ENCODE results near the gene LIMK1.
A peak's percentile ranks its signal among the peaks of the same experiment; 100 is the strongest.

Gene LIMK1

DNA sequence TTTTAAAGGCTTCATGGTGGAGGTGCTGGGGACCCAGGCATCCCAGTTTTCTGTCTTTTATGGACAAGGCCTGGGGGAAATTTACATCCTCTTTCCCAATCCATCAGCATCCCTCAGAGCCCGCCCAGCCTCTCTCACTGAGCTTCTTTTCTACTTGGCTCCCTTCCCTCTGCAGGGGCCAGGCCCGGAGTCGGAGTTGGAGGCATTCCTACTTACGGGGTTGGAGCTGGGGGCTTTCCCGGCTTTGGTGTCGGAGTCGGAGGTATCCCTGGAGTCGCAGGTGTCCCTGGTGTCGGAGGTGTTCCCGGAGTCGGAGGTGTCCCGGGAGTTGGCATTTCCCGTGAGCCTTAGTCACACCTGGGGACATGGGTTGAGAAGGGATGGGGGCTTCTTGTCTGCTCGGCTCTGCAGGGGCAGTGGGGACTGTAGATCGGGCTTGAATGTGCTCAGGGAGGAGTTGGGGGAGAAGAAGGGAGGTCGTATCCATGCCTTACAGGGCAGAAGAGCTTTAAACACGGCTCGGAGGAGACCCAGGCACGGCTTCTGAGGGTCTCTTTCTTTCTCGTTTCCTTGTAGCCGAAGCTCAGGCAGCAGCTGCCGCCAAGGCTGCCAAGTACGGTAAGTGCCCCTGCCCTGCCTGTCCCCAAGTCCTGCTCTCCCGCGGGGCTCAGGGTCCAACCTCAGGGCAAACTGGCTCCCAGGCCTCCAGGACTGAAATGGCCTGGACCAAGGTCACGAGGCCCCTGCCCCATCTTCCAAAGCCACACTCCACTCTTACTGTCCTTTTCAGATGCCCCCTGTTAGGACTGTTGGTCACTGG, 27.3 kb upstream of the LIMK1 start:
- DNase-seq (ENCODE audit: low read depth) = no peak

DNA sequence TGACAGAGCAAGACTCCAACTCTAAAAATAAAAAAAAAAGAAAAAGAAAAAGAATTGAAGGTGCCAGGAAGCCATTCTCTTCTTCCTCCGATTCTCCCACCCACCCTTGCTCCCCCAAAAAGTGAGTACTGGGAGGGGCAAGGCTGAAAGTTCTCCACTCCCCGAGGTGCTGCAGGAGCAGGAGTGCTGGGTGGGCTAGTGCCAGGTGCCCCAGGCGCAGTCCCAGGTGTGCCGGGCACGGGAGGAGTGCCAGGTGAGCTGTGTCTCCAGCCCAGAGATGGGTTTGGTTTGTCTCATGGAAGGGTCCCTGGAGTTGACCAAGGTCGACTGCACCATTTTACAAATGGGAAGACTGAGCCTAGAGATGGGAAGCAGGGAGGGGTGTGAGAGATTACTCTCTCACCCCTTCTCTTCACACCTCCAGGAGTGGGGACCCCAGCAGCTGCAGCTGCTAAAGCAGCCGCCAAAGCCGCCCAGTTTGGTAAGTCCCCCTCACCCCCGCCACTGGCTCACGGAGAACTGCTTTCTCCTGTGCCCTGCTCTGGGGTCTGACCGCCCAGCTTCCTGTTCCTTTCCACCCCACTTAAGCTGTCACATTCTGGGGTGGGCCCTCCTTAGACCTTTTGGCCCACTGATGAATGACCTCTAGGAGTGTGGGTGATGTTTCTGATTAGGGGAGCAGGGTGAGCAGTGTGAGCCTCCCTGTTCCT, 26.2 kb upstream of the LIMK1 start:
- no peak for DNase-seq (ENCODE audit: low read depth)

DNA sequence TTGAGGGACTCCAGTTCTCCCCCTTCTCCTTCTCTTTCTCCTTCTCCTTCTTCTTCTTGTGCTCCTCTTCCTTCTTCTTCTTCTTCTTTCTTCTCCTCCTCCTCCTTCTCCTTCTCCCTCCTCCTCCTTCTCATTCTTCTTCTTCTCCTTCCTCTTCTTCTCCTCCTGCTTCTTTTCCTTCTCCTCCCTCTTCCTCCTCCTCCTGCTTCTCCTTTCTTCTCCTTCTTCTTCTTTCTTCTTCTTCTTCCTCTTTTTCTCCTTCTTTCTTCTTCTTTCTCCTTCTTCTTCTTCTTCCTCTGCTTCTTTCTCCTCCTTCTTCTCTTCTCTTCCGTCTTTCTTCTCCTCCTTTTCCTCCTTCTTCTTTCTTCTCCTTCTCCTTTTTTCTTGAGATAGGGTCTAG, 25.6 kb upstream of the LIMK1 start:
- no peak for DNase-seq (ENCODE audit: low read depth)

DNA sequence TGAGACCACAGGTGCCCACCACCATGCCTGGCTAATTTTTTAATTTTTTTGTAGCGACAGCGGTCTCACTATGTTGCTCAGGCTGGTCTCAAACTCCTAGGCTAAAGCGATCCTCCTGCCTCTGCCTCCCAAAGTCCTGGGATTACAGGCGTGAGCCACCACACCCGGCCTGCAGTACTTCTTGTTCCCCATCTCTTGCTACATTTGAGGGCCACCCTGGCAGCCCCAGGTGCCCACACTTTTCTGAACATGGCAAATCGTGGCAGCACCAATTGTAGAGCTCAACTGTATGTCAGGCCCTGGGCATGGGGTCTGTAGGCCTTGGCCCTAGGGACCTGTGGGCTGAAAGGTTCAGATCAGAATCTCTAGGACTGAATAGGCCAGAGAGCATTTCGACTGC, 25.1 kb upstream of the LIMK1 start:
- no peak for DNase-seq (ENCODE audit: low read depth)

DNA sequence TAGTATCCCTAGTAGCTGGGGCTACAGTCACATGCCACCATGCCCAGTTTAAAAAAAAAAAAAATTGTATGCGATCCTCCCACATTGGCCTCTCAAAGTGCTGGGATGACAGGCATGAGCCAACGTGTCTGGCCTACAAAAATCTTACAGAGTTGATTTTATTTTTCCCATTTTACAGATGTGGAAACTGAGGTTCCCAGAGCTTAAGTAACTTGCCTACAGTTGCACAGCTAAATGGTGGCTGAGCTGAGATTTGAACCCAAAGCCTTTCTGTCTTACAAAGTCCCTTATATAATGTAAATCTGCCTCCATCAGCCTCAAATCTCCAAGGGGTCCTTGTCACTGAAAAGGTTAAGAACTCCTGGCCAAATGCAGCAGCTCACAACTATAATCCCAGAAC, 24.6 kb upstream of the LIMK1 start:
- DNase-seq (ENCODE audit: low read depth) = no peak

DNA sequence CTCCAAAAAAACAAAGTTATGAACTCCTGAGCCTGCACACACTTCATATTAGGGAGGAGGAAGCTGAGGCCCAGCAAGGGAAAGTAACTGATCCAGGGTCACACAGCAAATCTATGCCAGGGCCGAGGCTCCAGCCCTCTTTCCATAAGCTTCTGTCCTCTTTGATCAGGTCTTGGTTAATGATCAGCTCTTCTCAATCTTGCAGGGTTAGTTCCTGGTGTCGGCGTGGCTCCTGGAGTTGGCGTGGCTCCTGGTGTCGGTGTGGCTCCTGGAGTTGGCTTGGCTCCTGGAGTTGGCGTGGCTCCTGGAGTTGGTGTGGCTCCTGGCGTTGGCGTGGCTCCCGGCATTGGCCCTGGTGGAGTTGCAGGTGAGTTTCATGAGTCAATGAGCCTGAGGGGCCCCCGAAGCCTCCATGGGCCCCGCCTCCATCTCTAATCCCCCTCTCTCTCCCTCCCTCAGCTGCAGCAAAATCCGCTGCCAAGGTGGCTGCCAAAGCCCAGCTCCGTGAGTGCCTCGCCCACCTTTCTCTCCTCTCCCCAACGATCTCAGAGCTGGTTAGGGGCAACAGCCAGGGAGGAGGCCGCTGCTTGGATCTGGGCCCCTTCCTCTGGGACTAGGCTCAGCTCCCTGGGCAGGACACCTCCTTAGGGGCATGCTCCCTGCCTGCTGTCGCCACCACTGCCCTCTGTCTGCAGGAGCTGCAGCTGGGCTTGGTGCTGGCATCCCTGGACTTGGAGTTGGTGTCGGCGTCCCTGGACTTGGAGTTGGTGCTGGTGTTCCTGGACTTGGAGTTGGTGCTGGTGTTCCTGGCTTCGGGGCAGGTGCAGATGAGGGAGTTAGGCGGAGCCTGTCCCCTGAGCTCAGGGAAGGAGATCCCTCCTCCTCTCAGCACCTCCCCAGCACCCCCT, 23.7 kb upstream of the LIMK1 start:
- no peak for DNase-seq (ENCODE audit: low read depth)

DNA sequence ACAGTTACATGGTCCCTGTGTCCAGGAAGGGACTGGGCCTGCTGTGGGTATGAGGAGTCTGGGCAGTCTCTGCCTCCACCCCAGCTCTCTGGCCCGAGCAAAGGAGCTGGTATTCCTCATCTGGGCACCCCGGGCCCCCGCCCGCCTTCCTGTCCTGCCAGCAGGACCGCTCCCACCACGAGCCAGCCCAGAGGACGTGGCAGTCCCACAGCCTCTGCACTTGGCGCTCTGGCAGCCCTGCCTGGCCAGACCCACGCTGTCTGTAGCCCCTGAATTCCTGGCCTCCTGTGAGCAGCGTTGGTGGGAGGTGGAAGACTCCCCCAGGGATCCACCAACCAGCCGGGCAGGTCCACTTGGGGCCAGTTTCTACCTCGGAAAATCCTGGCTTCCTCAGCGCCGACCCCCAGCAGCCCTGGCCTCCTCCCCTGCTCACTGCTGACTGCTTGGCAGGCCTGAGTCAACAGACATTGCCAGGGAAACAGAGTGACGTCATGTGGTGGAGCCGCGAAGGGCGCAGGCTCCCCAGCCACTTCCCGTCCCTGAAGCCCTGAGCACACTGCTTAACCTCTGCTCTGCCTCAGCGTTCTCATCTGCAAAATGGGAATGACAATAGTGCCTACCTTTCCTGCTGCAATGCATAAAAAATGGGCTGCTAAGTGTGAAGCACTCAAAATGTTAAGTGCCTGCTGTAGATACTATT, 21.6 kb upstream of the LIMK1 start:
- DNase-seq (ENCODE audit: low read depth) = peak; percentile 30

DNA sequence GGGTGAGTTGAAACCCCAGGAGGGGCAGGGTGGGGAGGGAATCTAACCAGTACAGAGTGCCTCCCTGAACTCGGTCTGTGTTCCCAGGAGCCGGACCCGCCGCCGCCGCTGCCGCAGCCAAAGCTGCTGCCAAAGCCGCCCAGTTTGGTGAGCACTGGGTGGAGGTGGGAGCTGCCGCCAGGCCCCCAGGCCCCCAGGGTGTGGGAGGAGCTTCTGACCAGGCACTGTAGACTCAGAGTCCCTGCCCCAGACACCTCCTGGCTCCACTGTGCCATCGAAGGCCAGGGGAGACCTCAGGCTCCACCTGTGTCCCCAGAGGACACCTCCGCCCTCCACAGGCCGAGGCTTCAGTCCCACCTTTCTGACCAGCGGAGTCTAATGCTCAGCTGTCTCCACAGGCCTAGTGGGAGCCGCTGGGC, 20.4 kb upstream of the LIMK1 start:
- DNase-seq (ENCODE audit: low read depth) = no peak

DNA sequence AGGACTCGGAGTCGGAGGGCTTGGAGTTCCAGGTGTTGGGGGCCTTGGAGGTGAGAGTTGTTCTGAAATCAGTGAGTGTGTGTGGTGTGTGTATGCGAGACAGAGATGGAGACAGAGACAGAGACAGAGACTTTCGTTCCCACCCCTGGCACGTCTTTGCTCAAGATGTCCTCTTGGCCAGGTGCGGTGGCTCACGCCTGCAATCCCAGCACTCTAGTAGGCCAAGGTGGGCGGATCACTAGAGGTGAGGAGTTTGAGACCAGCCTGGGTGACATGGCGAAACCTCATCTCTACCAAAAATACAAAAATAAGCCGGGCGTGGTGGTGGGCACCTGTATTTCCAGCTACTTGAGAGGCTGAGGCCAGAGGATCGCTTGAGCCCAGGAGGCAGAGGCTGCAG, 20.0 kb upstream of the LIMK1 start:
- no peak for DNase-seq (ENCODE audit: low read depth)

DNA sequence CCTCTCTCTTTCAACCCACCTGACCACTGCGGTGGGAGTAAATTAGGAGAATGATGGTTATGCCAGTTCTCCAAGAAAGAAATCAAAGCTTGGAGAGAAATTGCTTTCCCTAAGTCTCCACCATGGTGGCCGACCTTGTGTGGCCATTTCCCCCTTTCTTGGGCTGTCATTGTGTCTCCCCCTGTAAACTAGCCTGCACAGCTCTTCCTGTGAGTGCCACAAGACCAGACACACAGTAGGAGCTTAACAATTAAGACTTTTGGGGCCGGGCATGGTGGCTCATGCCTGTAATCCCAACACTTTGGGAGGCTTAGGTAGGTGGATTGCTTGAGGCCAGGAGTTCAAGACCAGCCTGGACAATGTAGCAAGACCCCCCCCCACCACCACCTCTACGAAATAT, 18.9 kb upstream of the LIMK1 start:
- DNase-seq (ENCODE audit: low read depth) = no peak

DNA sequence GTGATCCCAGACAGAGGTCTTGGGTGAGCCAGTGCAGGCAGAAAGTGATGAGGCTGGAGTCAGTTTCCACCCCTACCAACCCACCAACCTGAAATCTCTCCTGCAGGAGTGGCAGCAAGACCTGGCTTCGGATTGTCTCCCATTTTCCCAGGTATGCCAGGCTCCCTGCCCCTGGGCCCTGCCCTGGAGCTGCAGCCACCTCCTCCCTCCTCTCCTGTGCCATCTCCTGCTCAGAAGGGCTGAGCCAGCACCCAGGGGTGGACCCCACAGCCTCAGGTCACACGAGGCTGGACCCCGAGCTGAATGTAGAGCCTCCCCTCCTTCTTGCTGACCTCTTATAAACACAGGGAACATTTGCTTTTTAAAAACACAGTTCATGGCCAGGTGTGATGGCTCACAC, 17.0 kb upstream of the LIMK1 start:
- DNase-seq (ENCODE audit: low read depth) = no peak

DNA sequence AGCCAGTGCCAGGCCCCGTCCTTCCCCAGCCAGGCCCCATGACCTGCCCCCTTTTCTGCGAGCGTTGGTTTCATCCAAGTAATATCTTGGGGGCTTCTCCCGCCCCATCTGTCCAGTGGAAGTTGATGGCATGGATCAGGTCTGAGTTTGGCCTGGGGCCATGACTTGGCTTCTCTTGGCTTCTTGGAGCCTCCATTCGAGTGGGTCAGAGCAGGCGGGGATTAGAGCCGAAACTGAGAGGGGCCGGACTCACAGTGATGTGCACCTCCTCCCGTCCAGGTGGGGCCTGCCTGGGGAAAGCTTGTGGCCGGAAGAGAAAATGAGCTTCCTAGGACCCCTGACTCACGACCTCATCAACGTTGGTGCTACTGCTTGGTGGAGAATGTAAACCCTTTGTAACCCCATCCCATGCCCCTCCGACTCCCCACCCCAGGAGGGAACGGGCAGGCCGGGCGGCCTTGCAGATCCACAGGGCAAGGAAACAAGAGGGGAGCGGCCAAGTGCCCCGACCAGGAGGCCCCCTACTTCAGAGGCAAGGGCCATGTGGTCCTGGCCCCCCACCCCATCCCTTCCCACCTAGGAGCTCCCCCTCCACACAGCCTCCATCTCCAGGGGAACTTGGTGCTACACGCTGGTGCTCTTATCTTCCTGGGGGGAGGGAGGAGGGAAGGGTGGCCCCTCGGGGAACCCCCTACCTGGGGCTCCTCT, 15.1 kb upstream of the LIMK1 start:
- no peak for DNase-seq (ENCODE audit: low read depth)

DNA sequence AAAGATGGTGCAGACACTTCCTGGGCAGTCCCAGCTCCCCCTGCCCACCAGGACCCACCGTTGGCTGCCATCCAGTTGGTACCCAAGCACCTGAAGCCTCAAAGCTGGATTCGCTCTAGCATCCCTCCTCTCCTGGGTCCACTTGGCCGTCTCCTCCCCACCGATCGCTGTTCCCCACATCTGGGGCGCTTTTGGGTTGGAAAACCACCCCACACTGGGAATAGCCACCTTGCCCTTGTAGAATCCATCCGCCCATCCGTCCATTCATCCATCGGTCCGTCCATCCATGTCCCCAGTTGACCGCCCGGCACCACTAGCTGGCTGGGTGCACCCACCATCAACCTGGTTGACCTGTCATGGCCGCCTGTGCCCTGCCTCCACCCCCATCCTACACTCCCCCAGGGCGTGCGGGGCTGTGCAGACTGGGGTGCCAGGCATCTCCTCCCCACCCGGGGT, 14.5 kb upstream of the LIMK1 start:
- DNase-seq (ENCODE audit: low read depth) = no peak

DNA sequence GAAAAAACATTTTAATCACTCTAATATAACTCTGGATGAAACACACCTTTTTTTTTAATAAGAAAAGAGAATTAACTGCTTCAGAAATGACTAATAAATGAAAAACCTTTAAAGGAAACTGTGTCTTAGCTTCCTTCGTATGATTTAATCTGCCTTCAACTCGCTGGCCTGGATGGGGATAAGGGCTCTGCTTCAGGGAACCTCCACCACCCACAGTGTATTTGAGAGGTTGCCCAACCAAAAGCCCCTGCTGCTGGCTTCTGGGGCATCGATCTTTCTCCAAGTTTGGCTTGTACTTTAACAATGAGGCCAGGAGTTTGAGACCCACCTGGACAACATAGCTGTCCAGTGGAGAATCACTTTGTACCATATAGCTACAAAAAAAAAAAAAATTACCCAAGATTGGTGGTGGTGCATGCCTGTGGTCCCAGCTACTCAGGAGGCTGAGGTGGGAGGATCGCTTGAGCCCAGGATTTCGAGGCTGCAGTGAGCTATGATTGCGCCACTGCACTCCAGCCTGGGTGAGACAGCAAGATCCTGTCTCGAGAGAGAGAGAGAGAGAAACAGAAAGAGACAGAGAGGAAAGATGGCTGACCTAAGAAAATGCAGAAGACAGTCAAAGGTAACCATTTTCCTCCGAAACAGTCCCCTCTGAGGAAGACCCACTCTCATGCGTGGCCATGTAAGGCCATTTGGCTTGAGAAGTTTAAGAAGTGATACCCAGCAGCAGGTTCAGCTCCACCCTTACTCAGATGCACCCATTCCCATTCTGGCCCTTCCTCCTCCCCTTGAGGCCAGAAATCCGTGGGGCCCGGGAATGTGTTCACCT, 13.6 kb upstream of the LIMK1 start:
- DNase-seq (ENCODE audit: low read depth) = no peak

DNA sequence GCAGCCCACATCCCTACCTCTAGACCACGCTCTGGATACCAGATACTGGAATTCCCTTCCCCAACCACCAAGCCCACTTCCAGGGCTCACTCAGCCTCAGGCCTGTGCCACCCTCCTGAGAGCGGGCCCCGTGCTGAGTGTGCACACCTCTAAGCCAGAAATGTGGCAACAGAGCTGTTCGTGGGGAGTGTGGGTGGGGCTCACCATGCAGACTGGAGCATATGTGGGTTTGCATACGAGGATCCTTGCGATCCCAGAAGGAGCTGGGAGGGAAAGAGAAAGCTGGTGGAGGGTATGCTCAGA, 13.0 kb upstream of the LIMK1 start:
- DNase-seq (ENCODE audit: low read depth) = no peak

DNA sequence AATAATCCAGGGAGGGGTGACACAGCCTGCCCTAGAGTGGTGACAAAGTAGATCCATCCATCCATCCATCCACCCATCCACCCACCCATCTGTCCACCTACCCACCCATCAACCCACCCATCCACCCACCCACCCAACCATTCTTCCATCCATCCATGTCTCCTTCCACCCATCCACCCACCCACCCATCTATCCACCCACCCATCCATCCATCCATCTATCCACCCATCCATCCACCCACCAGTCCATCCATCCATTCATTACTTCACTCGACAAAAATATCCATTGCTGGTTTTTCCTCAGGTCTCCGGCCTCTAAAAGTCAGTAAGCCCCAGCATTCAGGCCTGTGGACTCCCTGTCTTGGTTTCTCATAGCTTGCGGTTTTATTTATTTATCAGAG, 12.5 kb upstream of the LIMK1 start:
- DNase-seq (ENCODE audit: low read depth) = no peak

DNA sequence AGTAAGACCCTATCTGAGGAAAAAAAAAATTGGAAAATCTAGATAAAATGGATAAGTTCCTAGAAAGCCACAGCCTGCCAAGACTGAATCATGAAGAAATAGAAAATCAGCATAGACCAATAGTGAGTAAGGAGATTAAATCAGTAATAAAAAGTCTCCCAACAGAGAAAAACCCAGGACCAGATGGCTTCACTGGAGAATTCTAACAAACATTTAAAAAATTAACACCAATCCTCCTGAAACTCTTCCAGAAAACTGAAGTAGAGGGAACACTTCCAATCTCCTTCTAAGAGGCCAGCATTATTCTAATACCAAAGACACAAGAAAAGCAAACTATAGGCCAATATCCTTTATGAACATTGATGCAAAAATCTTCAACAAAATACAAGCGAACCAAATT, 8.8 kb upstream of the LIMK1 start:
- no peak for DNase-seq (ENCODE audit: low read depth)

DNA sequence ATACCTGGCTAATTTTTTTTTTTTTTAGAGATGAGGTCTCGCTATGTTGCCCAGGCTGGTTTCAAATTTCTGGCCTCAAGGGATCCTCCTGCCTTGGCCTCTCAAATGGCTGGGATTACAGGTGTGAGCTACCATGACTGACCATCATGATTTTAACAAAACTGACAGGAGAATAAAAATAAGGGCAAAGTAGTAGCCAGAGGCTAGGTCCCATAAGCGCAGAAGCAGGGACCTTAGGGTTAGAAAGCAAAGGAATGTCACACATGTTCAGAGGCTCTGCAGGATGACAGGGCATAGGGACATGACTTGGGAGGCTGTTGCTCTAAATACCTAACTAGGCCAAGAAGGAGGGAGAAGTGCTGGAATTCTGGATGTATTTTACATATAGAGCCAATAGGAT, 5.1 kb upstream of the LIMK1 start:
- no peak for DNase-seq (ENCODE audit: low read depth)

DNA sequence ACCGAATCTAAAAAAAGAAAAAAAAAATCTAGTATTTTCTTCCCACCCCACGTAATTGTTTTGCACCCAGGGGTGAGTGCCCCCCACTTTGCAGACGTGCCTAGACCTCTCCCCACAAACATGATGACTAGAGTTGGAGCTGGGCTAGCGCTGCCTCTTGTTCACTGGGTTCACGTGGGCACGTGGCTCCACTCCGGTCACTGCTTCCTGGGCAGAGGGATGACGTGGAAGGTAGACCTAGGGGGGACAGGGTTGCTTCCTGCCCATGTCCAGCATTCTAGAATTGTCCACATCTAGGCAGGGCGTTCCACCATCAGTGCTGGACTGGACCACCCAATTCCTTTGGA, 861 bp upstream of the LIMK1 start:
- no peak for DNase-seq (ENCODE audit: low read depth)

DNA sequence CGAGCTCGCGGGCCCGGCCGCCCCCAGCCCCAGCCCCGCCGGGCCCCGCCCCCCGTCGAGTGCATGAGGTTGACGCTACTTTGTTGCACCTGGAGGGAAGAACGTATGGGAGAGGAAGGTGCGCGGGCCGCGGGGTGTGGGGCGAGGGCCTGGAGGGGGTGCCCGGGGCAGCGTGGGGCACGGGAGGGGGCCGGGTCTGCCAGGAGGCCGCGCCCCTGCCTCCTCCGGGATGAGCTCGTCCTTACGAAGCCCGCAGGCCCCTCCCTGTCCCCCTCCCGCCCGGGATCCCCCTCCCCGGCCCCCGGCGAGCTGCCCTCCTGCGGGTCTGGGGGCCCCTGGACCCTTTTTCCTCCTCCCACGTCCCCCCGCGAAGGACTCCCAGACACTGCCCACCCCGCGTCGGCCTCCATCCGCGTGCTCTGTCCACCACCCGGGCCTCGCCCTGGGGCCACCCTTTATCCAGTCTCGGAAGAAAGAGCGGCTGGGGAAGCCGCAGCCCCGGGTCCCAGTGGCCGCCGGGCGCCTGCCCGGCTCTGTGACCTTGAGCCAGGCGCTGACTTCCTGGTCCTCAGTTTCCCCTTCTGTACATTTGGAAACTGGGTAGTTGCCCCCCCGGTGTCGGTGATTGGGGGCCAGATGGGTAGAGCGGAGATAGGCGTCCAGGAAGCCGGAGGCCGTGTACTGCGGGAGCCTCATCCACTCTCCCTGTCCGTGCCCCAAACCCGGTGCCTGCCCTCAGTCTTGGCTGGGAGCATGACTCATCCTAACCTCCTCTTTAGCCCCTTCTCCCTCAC, 521 bp downstream of the LIMK1 start:
- no peak for DNase-seq (ENCODE audit: low read depth)
